ENCODE measurements around the gene POU3F3.
A peak's percentile ranks its signal among the peaks of the same experiment; 100 is the strongest.

POU3F3 gene

GRCh38 chr2:104853534-104854497 is at the start of gene POU3F3:
Gene POU3F3 (plus strand): TSS chr2:104854115. CDS start chr2:104855511, 1,396 bp downstream.
- Histone ChIP-seq H3K27me3 (ENCODE audit: control insufficient read depth, insufficient read depth, low read length) (peaks cover 11% of the 10 kb centered on the region), H3K36me3 (ENCODE audit: control insufficient read depth, insufficient read depth, low read length) (no peaks in the 10 kb centered on the region), H3K4me3 (ENCODE audit: low read depth, low read length) (no peak within 1 kb of the TSS), H3K4me2 (ENCODE audit: low read length) (peak within 1 kb of the TSS; percentile 22), H3K9me3 (ENCODE audit: control insufficient read depth, low read length) (no peaks in the 10 kb centered on the region), H3K27ac (no peak within 1 kb of the TSS), H3K9ac (no peak within 1 kb of the TSS), H3K79me2 (no peaks in the 10 kb centered on the region), H2AFZ (no peak within 1 kb of the TSS), H3K4me1 (no peaks in the 10 kb centered on the region)
- no peak for TF ChIP-seq CTCF (IDR thresholded peaks at IDR 0.05)

GRCh38 chr2:104804148-104804890 is 49.6 kb upstream of the POU3F3 start:
- H3K4me2 ChIP-seq (ENCODE audit: low read length), result no peak overlapping the region
- no peak overlapping the region for H3K4me3 ChIP-seq (ENCODE audit: low read depth, low read length)
- H3K27ac ChIP-seq, result no peak overlapping the region
- H3K36me3 ChIP-seq (ENCODE audit: control insufficient read depth, insufficient read depth, low read length), result no peaks in the 10 kb centered on the region
- TF ChIP-seq CTCF (IDR thresholded peaks at IDR 0.05), result no peak
- H3K27me3 ChIP-seq (ENCODE audit: control insufficient read depth, insufficient read depth, low read length), result no peaks in the 10 kb centered on the region
- no peak overlapping the region for H2AFZ ChIP-seq
- H3K9ac ChIP-seq, result no peak overlapping the region
- H3K79me2 ChIP-seq, result no peaks in the 10 kb centered on the region
- H3K9me3 ChIP-seq (ENCODE audit: control insufficient read depth, low read length), result no peaks in the 10 kb centered on the region
- H3K4me1 ChIP-seq, result no peaks in the 10 kb centered on the region

GRCh38 chr2:104812286-104812685 is 41.6 kb upstream of the POU3F3 start:
- Histone ChIP-seq H3K79me2 (no peaks in the 10 kb centered on the region), H3K4me2 (ENCODE audit: low read length) (no peak overlapping the region), H3K27me3 (ENCODE audit: control insufficient read depth, insufficient read depth, low read length) (no peaks in the 10 kb centered on the region), H2AFZ (no peak overlapping the region), H3K27ac (no peak overlapping the region), H3K9ac (no peak overlapping the region), H3K9me3 (ENCODE audit: control insufficient read depth, low read length) (no peaks in the 10 kb centered on the region), H3K36me3 (ENCODE audit: control insufficient read depth, insufficient read depth, low read length) (no peaks in the 10 kb centered on the region), H3K4me3 (ENCODE audit: low read depth, low read length) (no peak overlapping the region), H3K4me1 (no peaks in the 10 kb centered on the region)
- no peak for TF ChIP-seq CTCF (IDR thresholded peaks at IDR 0.05)

- H3K79me2 ChIP-seq, result no peaks in the 10 kb centered on the region
- no peak for TF ChIP-seq CTCF (IDR thresholded peaks at IDR 0.05)
- H3K27me3 ChIP-seq (ENCODE audit: control insufficient read depth, insufficient read depth, low read length), result no peaks in the 10 kb centered on the region
- no peaks in the 10 kb centered on the region for H3K4me1 ChIP-seq
- H3K4me3 ChIP-seq (ENCODE audit: low read depth, low read length), result no peak overlapping the region
- no peaks in the 10 kb centered on the region for H3K9me3 ChIP-seq (ENCODE audit: control insufficient read depth, low read length)
- H3K4me2 ChIP-seq (ENCODE audit: low read length), result no peak overlapping the region
- H3K36me3 ChIP-seq (ENCODE audit: control insufficient read depth, insufficient read depth, low read length), result no peaks in the 10 kb centered on the region
- no peak overlapping the region for H3K9ac ChIP-seq
- H2AFZ ChIP-seq, result no peak overlapping the region
- H3K27ac ChIP-seq, result no peak overlapping the region
Observed at GRCh38 chr2:104816143-104816542, 37.8 kb upstream of the POU3F3 start.

Measured in parathyroid adenoma (tissue), 2 donors.